Body of pancreas (tissue), 4 donors: Measurements from ENCODE around the gene SHLD2.
"Not testable (repeated sequence)": the region's sequence is repeated elsewhere in the genome, so short reads cannot be mapped to it uniquely, and the experiment has no call there.

Experiments
- POLR2A ChIP-seq, 3 donors: fragments of 450-650 bp; IDR thresholded peaks; one replicate each; pipeline ENCODE4 v1.6.1; 2016; ENCODE audit warnings: antibody characterized with exemption in 3 of 3, mild to moderate bottlenecking in 2 of 3
- TF ChIP-seq, protein P1 (sequence below), 7 experiments: fragments of 450-650 bp in 4 of 7; fragments of 200-600 bp in 3 of 7; sonication (generic) in 3 of 7; IDR thresholded peaks; one replicate each; pipeline ENCODE4 v1.5.1; 2016 to 2019; ENCODE audit warnings: antibody characterized with exemption in 7 of 7

- TF ChIP-seq, protein P1, sequence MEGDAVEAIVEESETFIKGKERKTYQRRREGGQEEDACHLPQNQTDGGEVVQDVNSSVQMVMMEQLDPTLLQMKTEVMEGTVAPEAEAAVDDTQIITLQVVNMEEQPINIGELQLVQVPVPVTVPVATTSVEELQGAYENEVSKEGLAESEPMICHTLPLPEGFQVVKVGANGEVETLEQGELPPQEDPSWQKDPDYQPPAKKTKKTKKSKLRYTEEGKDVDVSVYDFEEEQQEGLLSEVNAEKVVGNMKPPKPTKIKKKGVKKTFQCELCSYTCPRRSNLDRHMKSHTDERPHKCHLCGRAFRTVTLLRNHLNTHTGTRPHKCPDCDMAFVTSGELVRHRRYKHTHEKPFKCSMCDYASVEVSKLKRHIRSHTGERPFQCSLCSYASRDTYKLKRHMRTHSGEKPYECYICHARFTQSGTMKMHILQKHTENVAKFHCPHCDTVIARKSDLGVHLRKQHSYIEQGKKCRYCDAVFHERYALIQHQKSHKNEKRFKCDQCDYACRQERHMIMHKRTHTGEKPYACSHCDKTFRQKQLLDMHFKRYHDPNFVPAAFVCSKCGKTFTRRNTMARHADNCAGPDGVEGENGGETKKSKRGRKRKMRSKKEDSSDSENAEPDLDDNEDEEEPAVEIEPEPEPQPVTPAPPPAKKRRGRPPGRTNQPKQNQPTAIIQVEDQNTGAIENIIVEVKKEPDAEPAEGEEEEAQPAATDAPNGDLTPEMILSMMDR (IDR thresholded peaks at IDR 0.05): not testable (repeated sequence)
- TF ChIP-seq POLR2A (IDR thresholded peaks at IDR 0.05): not testable (repeated sequence)
Measured at GRCh38 chr10:87191841-87192240, 96.8 kb downstream of the SHLD2 start.
